Kidney epithelial cell (primary cell): ENCODE measurements around the gene EFCAB7. TPM values are rescaled to one million over a fixed set of nuclear protein-coding genes. Genes with fewer than 3 reads are reported as not detected.

Experiments
- DNase-seq: peaks from one replicate; pipeline ENCODE4 v3.0.0-alpha.2; 2010; ENCODE audit warnings: low read depth
- H3K27me3 ChIP-seq: 2 replicates; pipeline ENCODE4 v1.6.0; 2011; ENCODE audit warnings: low read length; ENCODE audit not compliant: control insufficient read depth, insufficient read depth
- H3K36me3 ChIP-seq: 2 replicates; pipeline ENCODE4 v1.5.1; 2011; ENCODE audit warnings: low read length; ENCODE audit not compliant: control insufficient read depth, insufficient read depth
- H3K4me3 ChIP-seq: 2 replicates; pipeline ENCODE4 v1.5.1; 2011; ENCODE audit warnings: low read depth, mild to moderate bottlenecking, control low read depth, low read length
- CTCF ChIP-seq: IDR thresholded peaks from 2 replicates; pipeline ENCODE4 v1.5.1; 2011; ENCODE audit warnings: mild to moderate bottlenecking, moderate library complexity, low read length, control low read depth, inconsistent platforms; ENCODE audit not compliant: insufficient read depth, poor library complexity, severe bottlenecking
- total RNA-seq: library from RNA; depleted of rRNA; stranded (reverse); fragments of >200 nt; gene quantifications from 2 replicates; pipeline ENCODE4 v1.2.3, GENCODE V29; 2015

Gene EFCAB7
- total RNA-seq, 1 donor from 2014 or later, result 3.8 TPM

GRCh38 chr1:63607322-63607721 lies 84.0 kb downstream of the EFCAB7 start:
- H3K4me3 ChIP-seq, result no peak overlapping the region
- TF ChIP-seq CTCF, result no peak
- no peaks in the 10 kb centered on the region for H3K27me3 ChIP-seq
- no peak for DNase-seq
- H3K36me3 ChIP-seq, result no peaks in the 10 kb centered on the region

GRCh38 chr1:63611231-63611630 lies 87.9 kb downstream of the EFCAB7 start:
- Histone ChIP-seq H3K4me3 (no peak overlapping the region), H3K27me3 (no peaks in the 10 kb centered on the region), H3K36me3 (no peaks in the 10 kb centered on the region)
- no peak for DNase-seq
- no peak for TF ChIP-seq CTCF

GRCh38 chr1:63612564-63612963 lies 89.2 kb downstream of the EFCAB7 start:
- no peak for TF ChIP-seq CTCF
- H3K4me3 ChIP-seq, result no peak overlapping the region
- DNase-seq, result no peak
- H3K36me3 ChIP-seq, result no peaks in the 10 kb centered on the region
- H3K27me3 ChIP-seq, result no peaks in the 10 kb centered on the region

GRCh38 chr1:63612971-63613370 lies 89.6 kb downstream of the EFCAB7 start:
- no peak for TF ChIP-seq CTCF
- no peaks in the 10 kb centered on the region for H3K36me3 ChIP-seq
- no peak overlapping the region for H3K4me3 ChIP-seq
- no peaks in the 10 kb centered on the region for H3K27me3 ChIP-seq
- no peak for DNase-seq

GRCh38 chr1:63615768-63616420 lies 92.6 kb downstream of the EFCAB7 start:
- no peaks in the 10 kb centered on the region for H3K36me3 ChIP-seq
- no peaks in the 10 kb centered on the region for H3K27me3 ChIP-seq
- no peak for DNase-seq
- peak; percentile 55 for TF ChIP-seq CTCF
- H3K4me3 ChIP-seq, result no peak overlapping the region

GRCh38 chr1:63617450-63617849 lies 94.1 kb downstream of the EFCAB7 start:
- no peak for DNase-seq
- Histone ChIP-seq H3K4me3 (no peak overlapping the region), H3K36me3 (no peaks in the 10 kb centered on the region), H3K27me3 (no peaks in the 10 kb centered on the region)
- no peak for TF ChIP-seq CTCF
